Measurements from ENCODE around the gene HECW1.

GRCh38 chr7:43309706-43310022, 197.2 kb downstream of the HECW1 start:
- TF ChIP-seq POLR2AphosphoS5 (IDR thresholded peaks at IDR 0.05; ENCODE audit: borderline replicate concordance, low read depth, low read length) = no peak
- TF ChIP-seq EZH2 (IDR thresholded peaks at IDR 0.05) = no peak
- no peak for TF ChIP-seq FOXP2 (optimal IDR thresholded peaks at IDR 0.05; ENCODE audit: control extremely low read depth, extremely low read length, insufficient read depth)

Data from SK-N-MC (cell line).